OCI-LY3 (cell line): Measurements from ENCODE around the gene NSUN3.
"Not testable (repeated sequence)": the region's sequence is repeated elsewhere in the genome, so short reads cannot be mapped to it uniquely, and the experiment has no call there.

ENCODE experiments used
- H2AFZ ChIP-seq: fragments of 200-600, 300-600 bp; shearing (Covaris generic); 2 replicates; pipeline ENCODE4 v1.6.0; 2014; ENCODE audit warnings: antibody characterized with exemption, low read depth, low read length
- H3K27ac ChIP-seq: fragments of 200-600, 300-600 bp; sonication (generic); 2 replicates; pipeline ENCODE4 v1.5.1; 2014; ENCODE audit warnings: mild to moderate bottlenecking, low read length, moderate library complexity, mixed read lengths
- H3K27me3 ChIP-seq: fragments of 200-600, 300-600 bp; sonication (generic); 2 replicates; pipeline ENCODE4 v1.6.1; 2014; ENCODE audit warnings: low read depth, low read length, mixed read lengths
- H3K36me3 ChIP-seq: fragments of 200-600, 300-600 bp; sonication (generic); replicated peaks from 2 replicates; pipeline ENCODE3; 2014; ENCODE audit warnings: low read depth, low read length, mixed read lengths
- H3K4me1 ChIP-seq: fragments of 300-600, 200-600 bp; sonication (generic); 2 replicates; pipeline ENCODE4 v1.6.1; 2014; ENCODE audit warnings: low read length, mixed read lengths
- H3K4me2 ChIP-seq: fragments of 200-600, 300-600 bp; sonication (generic); 2 replicates; pipeline ENCODE4 v1.6.1; 2014; ENCODE audit warnings: low read length, mixed read lengths
- H3K4me3 ChIP-seq: fragments of 300-600, 200-600 bp; sonication (generic); 2 replicates; pipeline ENCODE4 v1.5.1; 2014; ENCODE audit warnings: antibody characterized with exemption, mild to moderate bottlenecking, low read length, moderate library complexity
- H3K79me2 ChIP-seq: fragments of 300-600, 200-600 bp; shearing (Covaris generic); 2 replicates; pipeline ENCODE4 v1.6.1; 2014; ENCODE audit warnings: mild to moderate bottlenecking, low read length, mixed read lengths
- H3K9ac ChIP-seq: fragments of 300-600, 200-600 bp; shearing (Covaris generic); 2 replicates; pipeline ENCODE4 v1.6.0; 2014; ENCODE audit warnings: mild to moderate bottlenecking, low read length, moderate library complexity
- H3K9me3 ChIP-seq: fragments of 200-600, 300-600 bp; shearing (Covaris generic); 2 replicates; pipeline ENCODE4 v1.6.1; 2014; ENCODE audit warnings: low read length, mixed read lengths; ENCODE audit not compliant: insufficient read depth
- H4K20me1 ChIP-seq: fragments of 200-600, 300-600 bp; sonication (generic); 2 replicates; pipeline ENCODE4 v1.6.1; 2016; ENCODE audit warnings: low read length, mixed read lengths; ENCODE audit not compliant: insufficient read depth
- EZH2phosphoT487 ChIP-seq: fragments of 200-600 bp; shearing (Covaris generic); IDR thresholded peaks from 2 replicates; pipeline ENCODE4 v1.6.1; 2018; ENCODE audit warnings: antibody characterized with exemption, mixed run types, low read depth
- TF ChIP-seq, protein P1 (sequence below): fragments of 200-600, 300-600 bp; sonication (generic); IDR thresholded peaks from 2 replicates; pipeline ENCODE4 v1.5.1; 2014; ENCODE audit warnings: antibody characterized with exemption, low read length, low read depth

The NSUN3 gene

DNA sequence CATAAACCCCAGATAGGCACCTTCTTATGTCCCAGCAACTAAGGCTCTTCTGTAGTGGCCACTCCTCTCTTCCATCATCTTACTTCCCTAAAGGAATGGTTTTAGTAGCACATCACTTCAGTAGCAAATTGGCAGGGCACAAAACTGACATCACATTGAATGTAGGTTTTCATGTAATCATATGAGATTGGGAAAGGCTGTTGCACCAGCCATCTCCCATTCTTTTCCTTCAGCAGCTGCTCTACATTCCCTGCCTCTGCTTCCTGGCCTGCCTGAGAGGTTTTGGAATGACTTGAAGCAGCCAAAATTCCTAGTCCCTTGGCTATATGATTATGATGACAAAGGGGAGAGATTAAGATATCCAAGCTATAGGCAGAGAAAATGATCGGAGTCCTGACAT lies 36.5 kb downstream of the NSUN3 start:
- H3K4me2 ChIP-seq: no peak overlapping the region
- peaks cover 20% of the 10 kb centered on the region for H3K36me3 ChIP-seq
- no peak overlapping the region for H2AFZ ChIP-seq
- H3K4me3 ChIP-seq: no peak overlapping the region
- no peaks in the 10 kb centered on the region for H3K27me3 ChIP-seq
- H3K79me2 ChIP-seq: no peaks in the 10 kb centered on the region
- H3K4me1 ChIP-seq: no peaks in the 10 kb centered on the region
- H3K9me3 ChIP-seq: no peaks in the 10 kb centered on the region
- H3K27ac ChIP-seq: no peak overlapping the region
- H3K9ac ChIP-seq: no peak overlapping the region
- no peak for TF ChIP-seq EZH2phosphoT487
- TF ChIP-seq, protein P1, sequence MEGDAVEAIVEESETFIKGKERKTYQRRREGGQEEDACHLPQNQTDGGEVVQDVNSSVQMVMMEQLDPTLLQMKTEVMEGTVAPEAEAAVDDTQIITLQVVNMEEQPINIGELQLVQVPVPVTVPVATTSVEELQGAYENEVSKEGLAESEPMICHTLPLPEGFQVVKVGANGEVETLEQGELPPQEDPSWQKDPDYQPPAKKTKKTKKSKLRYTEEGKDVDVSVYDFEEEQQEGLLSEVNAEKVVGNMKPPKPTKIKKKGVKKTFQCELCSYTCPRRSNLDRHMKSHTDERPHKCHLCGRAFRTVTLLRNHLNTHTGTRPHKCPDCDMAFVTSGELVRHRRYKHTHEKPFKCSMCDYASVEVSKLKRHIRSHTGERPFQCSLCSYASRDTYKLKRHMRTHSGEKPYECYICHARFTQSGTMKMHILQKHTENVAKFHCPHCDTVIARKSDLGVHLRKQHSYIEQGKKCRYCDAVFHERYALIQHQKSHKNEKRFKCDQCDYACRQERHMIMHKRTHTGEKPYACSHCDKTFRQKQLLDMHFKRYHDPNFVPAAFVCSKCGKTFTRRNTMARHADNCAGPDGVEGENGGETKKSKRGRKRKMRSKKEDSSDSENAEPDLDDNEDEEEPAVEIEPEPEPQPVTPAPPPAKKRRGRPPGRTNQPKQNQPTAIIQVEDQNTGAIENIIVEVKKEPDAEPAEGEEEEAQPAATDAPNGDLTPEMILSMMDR: no peak
- no peaks in the 10 kb centered on the region for H4K20me1 ChIP-seq

GRCh38 chr3:94101860-94102259 lies 39.0 kb downstream of the NSUN3 start:
- Histone ChIP-seq H3K9ac (no peak overlapping the region), H3K4me3 (no peak overlapping the region), H3K36me3 (peaks cover 16% of the 10 kb centered on the region), H4K20me1 (no peaks in the 10 kb centered on the region), H2AFZ (no peak overlapping the region), H3K27ac (no peak overlapping the region), H3K79me2 (no peaks in the 10 kb centered on the region), H3K9me3 (no peaks in the 10 kb centered on the region), H3K4me1 (no peaks in the 10 kb centered on the region), H3K27me3 (no peaks in the 10 kb centered on the region), H3K4me2 (no peak overlapping the region)
- TF ChIP-seq, protein P1: peak; percentile 44
- no peak for TF ChIP-seq EZH2phosphoT487

DNA sequence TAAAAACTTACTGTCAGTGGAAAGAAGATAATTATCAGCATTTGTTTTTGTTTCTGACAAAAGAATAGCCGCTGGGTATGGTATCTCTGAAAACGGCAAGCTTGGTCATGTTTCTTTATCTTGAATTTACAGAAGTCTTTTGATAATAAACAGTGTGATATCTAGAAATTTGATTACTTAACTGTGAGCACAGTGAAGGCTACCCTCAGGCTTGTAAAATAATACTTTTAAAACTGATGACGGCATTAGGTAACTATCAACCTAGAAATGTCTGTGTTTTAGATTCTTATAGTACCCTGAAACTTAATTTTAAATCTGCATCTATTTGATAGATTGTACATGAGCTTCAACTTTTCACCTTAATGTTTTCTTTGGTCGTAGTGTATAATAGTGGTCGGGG lies 43.4 kb downstream of the NSUN3 start:
- Histone ChIP-seq H3K36me3 (peaks cover 7% of the 10 kb centered on the region), H3K27ac (no peak overlapping the region), H3K79me2 (no peaks in the 10 kb centered on the region), H3K9ac (no peak overlapping the region), H3K27me3 (no peaks in the 10 kb centered on the region), H3K4me1 (no peaks in the 10 kb centered on the region), H3K9me3 (no peaks in the 10 kb centered on the region), H2AFZ (no peak overlapping the region), H4K20me1 (no peaks in the 10 kb centered on the region), H3K4me3 (no peak overlapping the region), H3K4me2 (no peak overlapping the region)
- TF ChIP-seq, protein P1: no peak
- no peak for TF ChIP-seq EZH2phosphoT487

DNA sequence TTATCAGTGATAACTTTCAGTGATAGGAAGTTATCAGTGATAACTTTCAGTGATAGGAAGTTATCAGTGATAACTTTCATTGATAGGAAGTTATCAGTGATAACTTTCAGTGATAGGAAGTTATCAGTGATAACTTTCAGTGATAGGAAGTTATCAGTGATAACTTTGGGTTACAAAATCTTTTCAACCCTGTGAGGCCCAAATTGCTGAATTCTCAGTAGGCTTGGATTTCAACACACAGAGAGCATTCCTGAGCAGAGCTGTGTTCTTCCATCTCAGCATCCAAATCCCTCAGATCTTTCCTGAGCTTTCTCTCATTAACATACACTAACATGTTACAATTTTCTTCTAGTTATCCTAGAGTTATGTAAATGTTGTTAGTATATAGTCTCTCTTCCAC lies 47.4 kb downstream of the NSUN3 start:
- not testable (repeated sequence) for H3K27me3 ChIP-seq, H3K9ac ChIP-seq, H3K36me3 ChIP-seq

GRCh38 chr3:94110854-94111253 lies 48.0 kb downstream of the NSUN3 start:
- Histone ChIP-seq H3K9ac (no peak overlapping the region), H3K36me3 (peaks cover 3% of the 10 kb centered on the region), H4K20me1 (no peaks in the 10 kb centered on the region), H3K79me2 (no peaks in the 10 kb centered on the region), H3K4me2 (no peak overlapping the region), H3K9me3 (no peaks in the 10 kb centered on the region), H2AFZ (no peak overlapping the region), H3K27ac (no peak overlapping the region), H3K27me3 (no peaks in the 10 kb centered on the region), H3K4me3 (no peak overlapping the region), H3K4me1 (no peaks in the 10 kb centered on the region)
- TF ChIP-seq EZH2phosphoT487: no peak
- TF ChIP-seq, protein P1: no peak

More for the DNA sequence above, 47.4 kb downstream of the NSUN3 start:
- H3K27ac ChIP-seq, H2AFZ ChIP-seq, H3K4me3 ChIP-seq, H4K20me1 ChIP-seq, H3K79me2 ChIP-seq, H3K4me2 ChIP-seq, H3K9me3 ChIP-seq, H3K4me1 ChIP-seq: not testable (repeated sequence)
